Mucosa of rectum (tissue), 2 donors: ENCODE data around the gene CRMP1.

ENCODE experiments used
- H3K27ac ChIP-seq, 2 donors: one replicate each; pipeline ENCODE4 v1.7.0; 2013; ENCODE audit warnings: inconsistent platforms in 2 of 2, low read depth in 2 of 2, low read length in 2 of 2
- H3K27me3 ChIP-seq, 2 donors: one replicate each; pipeline ENCODE4 v1.7.0; 2013; ENCODE audit warnings: low read length in 2 of 2; ENCODE audit not compliant: control insufficient read depth in 2 of 2, insufficient read depth in 2 of 2
- H3K36me3 ChIP-seq, 2 donors: one replicate each; pipeline ENCODE4 v1.7.0; 2013; ENCODE audit warnings: low read length in 2 of 2; ENCODE audit not compliant: control insufficient read depth in 2 of 2, insufficient read depth in 2 of 2
- H3K4me1 ChIP-seq, 2 donors: one replicate each; pipeline ENCODE4 v1.7.0; 2013; ENCODE audit warnings: low read length in 2 of 2, mild to moderate bottlenecking in 1 of 2; ENCODE audit not compliant: control insufficient read depth in 2 of 2, insufficient read depth in 2 of 2
- H3K4me3 ChIP-seq, 2 donors: one replicate each; pipeline ENCODE4 v1.7.0; 2013; ENCODE audit warnings: low read length in 2 of 2
- H3K9ac ChIP-seq, 2 donors: one replicate each; pipeline ENCODE4 v1.7.0; 2013; ENCODE audit warnings: low read length in 2 of 2, low read depth in 1 of 2, mild to moderate bottlenecking in 1 of 2
- H3K9me3 ChIP-seq, 2 donors: one replicate each; pipeline ENCODE4 v1.7.0; 2013; ENCODE audit warnings: low read length in 2 of 2; ENCODE audit not compliant: control insufficient read depth in 2 of 2
- donor health status: healthy.
- donor health status: Normal muscosa, but diverticular disease.

CRMP1 gene

DNA sequence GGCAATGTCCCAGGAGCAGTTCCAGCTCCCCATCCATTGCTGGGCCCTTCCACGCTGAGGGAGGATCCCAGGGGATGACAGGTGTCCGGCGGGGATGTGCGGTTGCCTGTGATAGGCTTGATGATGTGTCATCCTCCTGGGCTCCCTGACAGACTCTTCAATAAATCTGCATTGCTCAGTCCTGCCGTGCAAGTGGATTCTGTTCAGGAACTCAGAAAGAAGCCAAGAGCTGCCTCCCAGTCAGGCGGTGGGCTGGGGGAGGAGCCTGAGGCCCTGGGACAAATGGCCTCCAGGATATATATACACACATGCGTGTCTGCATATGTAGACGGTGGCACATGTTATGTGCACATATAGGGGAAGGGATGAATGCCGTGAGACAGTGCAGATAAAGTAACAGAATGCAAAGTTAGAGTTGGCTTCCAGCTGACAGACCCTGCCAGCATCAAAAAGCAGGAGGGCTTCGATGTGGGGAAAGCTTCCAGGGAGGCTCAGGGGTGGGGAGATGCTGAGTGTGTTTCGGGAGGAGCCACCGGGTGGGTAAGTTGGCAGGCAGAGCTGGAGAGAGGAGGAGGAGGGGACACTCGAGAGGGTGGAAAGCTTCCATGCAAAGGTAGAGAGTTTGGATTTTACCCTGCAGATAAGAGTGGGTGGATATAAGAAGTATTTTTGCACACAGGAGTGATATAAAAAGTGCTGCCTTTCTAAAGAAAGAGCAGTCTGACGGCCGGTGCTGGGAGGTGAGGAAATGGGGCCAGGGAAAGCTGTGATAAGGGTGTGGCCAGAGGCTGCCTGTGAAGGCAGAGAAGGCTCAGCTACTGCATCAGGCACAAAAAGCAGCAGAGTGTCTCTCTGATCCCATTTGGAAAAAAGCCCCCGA lies 28.5 kb upstream of the CRMP1 start:
- H3K36me3 ChIP-seq, result no peaks in the 10 kb centered on the region
- H3K9me3 ChIP-seq, result no peaks in the 10 kb centered on the region
- H3K4me1 ChIP-seq, result no peaks in the 10 kb centered on the region
- H3K27ac ChIP-seq, result no peak overlapping the region
- no peaks in the 10 kb centered on the region for H3K27me3 ChIP-seq
- no peak overlapping the region for H3K4me3 ChIP-seq
- H3K9ac ChIP-seq, result no peak overlapping the region

DNA sequence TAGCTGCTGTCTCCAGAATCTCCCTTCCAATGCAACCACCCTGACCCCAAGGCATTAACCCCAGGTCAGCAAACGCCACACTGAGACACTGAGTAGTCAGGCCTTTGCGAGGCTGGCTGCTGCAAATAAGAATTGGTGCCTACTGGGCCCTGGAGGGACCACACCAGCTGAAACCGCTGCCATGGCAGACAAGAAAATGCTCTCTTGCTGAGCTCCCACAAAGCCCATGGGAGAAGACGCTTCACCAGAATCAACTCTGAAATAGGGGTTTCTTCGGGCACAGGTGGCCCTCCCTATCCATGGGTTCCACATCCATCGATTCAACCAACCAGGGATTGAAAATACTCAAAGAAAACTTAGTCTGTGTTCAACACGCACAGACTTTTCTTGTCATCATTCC lies 26.7 kb upstream of the CRMP1 start:
- no peaks in the 10 kb centered on the region for H3K36me3 ChIP-seq
- no peak overlapping the region for H3K27ac ChIP-seq
- no peaks in the 10 kb centered on the region for H3K9me3 ChIP-seq
- H3K9ac ChIP-seq, result no peak overlapping the region
- no peaks in the 10 kb centered on the region for H3K4me1 ChIP-seq
- no peaks in the 10 kb centered on the region for H3K27me3 ChIP-seq
- H3K4me3 ChIP-seq, result no peak overlapping the region

DNA sequence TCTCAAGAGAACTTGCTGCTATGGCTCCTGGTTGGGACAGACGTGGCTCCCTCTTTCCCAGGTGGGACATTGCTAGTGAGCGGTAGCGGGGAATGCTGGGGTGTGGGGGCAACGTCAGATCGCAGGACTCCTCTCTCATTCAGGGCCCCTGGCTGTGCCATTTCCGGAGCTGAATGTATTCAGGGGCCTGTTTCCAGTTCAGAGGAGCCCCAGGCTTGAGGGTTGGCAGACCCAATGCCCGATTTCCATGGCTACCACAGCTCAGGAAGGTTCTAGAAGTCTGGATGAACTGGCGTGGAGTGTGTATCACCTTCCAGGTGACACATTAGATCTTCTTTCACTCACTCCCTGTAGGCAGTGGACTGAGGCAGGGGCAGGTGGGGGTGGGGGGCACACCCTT lies 26.2 kb upstream of the CRMP1 start:
- Histone ChIP-seq H3K4me3 (no peak overlapping the region), H3K27me3 (no peaks in the 10 kb centered on the region), H3K27ac (no peak overlapping the region), H3K36me3 (no peaks in the 10 kb centered on the region), H3K9me3 (no peaks in the 10 kb centered on the region), H3K9ac (no peak overlapping the region), H3K4me1 (no peaks in the 10 kb centered on the region)

DNA sequence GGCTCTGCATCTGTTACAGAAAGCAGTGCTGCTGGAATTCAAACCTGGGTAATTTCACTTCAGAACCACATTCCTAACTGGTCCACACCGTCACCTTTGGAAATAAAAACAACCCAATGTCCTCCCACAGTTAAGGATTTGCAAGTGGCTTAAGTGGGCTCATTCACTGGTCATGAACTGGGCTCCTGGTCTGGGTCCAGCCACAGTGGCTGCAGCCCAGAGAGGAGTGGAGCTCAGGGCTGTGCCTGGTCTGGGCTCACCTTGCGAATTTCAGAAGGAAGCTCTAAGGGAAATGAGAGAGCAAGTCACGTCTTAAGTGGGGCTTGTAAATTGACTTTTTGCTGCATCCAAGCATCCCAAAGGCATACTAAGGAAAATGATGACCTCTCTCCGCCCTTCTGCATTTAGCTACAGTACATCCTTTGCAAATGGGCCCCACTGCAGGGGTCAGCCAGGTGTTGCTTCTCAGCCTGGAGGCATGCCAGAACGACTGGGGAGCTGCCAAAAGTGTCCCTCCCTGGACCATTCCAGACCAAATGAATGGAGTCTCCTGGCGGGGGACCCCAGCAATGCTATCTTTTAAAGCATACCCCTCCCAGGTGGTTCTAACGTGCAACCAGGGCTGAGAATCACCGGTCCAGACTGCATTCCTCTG lies 25.6 kb upstream of the CRMP1 start:
- no peaks in the 10 kb centered on the region for H3K4me1 ChIP-seq
- no peak overlapping the region for H3K9ac ChIP-seq
- H3K27ac ChIP-seq, result no peak overlapping the region
- H3K36me3 ChIP-seq, result no peaks in the 10 kb centered on the region
- H3K9me3 ChIP-seq, result no peaks in the 10 kb centered on the region
- H3K4me3 ChIP-seq, result no peak overlapping the region
- H3K27me3 ChIP-seq, result no peaks in the 10 kb centered on the region

DNA sequence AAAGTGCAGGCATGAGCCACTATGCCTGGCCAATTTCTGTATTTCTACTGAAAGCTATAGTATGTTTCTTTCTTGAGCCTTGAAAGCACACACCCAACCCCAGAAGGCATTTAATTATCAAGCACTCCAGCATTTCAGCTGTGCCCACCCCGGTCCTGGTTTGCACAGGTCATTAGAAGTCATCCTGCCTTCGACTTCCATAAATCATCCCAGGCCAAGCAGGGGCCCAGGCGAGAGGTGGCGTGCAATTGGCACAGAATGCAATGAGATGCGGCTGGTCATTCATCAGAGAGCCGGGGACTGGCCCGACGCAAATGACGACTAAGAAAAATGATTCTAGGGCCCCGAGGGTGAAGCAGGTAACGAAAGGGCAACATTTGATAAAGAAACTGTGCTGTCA lies 24.8 kb upstream of the CRMP1 start:
- no peaks in the 10 kb centered on the region for H3K4me1 ChIP-seq

DNA sequence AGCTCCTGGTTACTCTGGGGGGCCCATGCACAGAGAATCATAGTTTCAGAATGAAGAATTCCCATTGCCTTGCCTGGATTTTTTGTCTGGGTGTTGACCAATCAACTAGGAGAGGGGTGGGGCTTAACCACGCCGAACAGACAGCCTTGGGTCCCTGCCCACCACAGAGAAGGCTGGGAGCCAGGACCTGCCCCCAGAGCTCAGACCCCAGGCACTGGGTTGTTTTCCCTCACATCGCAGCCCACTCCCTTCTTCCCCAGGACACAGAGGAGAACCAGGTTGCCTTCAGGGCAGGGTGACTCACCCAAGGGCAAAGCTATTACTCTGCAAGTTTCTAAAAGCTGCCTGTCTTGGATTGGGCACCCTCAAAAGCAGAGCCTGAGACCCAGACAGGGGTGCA lies 23.3 kb upstream of the CRMP1 start:
- H3K4me1 ChIP-seq, result no peaks in the 10 kb centered on the region
- H3K27me3 ChIP-seq, result no peaks in the 10 kb centered on the region
- no peak overlapping the region for H3K27ac ChIP-seq
- no peak overlapping the region for H3K9ac ChIP-seq
- no peaks in the 10 kb centered on the region for H3K36me3 ChIP-seq
- no peak overlapping the region for H3K4me3 ChIP-seq
- no peaks in the 10 kb centered on the region for H3K9me3 ChIP-seq

More for the DNA sequence above, 24.8 kb upstream of the CRMP1 start:
- no peaks in the 10 kb centered on the region for H3K9me3 ChIP-seq
- no peaks in the 10 kb centered on the region for H3K36me3 ChIP-seq
- no peak overlapping the region for H3K27ac ChIP-seq
- H3K27me3 ChIP-seq, result no peaks in the 10 kb centered on the region
- no peak overlapping the region for H3K9ac ChIP-seq
- no peak overlapping the region for H3K4me3 ChIP-seq

DNA sequence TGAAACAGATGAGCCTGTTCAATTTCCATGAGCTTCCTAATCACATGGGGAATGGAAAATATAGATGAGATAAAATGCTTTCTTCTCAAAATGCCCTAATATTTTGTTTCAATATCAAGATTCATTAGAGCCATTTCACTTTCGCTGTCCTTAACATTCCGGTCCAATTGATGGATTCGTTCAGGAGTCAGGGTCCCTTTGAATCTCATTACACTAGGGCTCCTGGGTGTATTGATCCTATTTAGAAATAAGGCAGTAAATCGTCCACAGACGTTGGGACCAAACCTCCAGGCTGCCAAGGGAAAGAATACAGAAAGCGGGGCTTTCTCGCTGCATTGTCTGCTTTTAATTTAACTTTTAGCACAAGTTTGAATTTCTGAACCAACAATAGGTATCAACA lies 20.6 kb upstream of the CRMP1 start:
- no peaks in the 10 kb centered on the region for H3K27me3 ChIP-seq
- H3K4me1 ChIP-seq, result no peaks in the 10 kb centered on the region
- no peaks in the 10 kb centered on the region for H3K36me3 ChIP-seq
- H3K9me3 ChIP-seq, result no peaks in the 10 kb centered on the region
- no peak overlapping the region for H3K27ac ChIP-seq
- H3K4me3 ChIP-seq, result no peak overlapping the region
- H3K9ac ChIP-seq, result no peak overlapping the region

DNA sequence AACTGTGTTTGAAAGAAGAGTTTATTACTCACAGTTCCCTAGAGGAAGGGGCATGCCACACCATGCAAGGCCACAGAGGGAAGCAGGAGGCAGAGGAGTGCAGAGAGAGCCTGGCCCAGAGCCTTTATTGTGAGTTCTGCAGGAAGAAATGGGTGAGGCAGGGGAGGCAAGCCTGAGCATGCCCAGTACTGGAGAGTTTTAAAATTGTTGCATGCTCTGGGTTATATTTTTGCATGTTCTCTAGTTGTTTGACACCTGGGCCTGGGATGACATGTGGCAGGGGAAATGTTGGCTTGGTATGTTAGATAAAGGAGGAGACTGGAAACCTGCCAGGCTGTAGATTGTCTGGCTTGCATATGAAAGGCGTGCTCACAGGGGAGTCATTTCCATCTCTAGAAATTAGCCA lies 19.7 kb upstream of the CRMP1 start:
- no peaks in the 10 kb centered on the region for H3K36me3 ChIP-seq
- H3K9ac ChIP-seq, result no peak overlapping the region
- H3K27me3 ChIP-seq, result no peaks in the 10 kb centered on the region
- H3K9me3 ChIP-seq, result no peaks in the 10 kb centered on the region
- no peaks in the 10 kb centered on the region for H3K4me1 ChIP-seq
- no peak overlapping the region for H3K4me3 ChIP-seq
- H3K27ac ChIP-seq, result no peak overlapping the region

DNA sequence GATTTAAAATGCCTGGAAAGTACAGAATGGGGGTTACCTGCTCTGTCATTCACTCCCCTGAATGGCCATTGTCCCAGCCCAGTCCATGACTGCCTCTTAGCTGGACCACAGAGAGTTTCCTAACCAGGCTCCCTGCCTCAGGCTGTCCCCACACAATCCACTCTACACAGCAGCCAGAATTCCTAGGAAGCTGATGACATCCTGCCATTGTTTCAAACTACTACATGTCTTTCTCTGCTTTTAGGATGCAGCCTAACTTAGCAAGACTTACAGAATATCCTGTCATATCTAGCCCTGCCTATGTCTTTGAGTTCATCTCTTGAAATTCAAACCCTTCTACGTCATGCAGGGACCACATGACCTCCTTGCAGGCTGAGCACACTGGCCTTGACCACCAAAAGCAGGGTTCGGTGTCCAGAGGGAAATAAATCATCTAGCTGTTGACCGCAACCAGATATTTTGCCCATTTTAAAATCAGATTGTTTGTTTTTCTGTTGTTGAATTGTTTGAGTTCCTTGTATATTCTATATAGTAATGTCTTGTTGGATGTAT lies 16.1 kb upstream of the CRMP1 start:
- Histone ChIP-seq H3K4me1 (no peaks in the 10 kb centered on the region), H3K27ac (no peak overlapping the region), H3K9me3 (no peaks in the 10 kb centered on the region), H3K27me3 (peaks cover 0 to 4% of the 10 kb centered on the region in 2 donors), H3K36me3 (no peaks in the 10 kb centered on the region), H3K4me3 (no peak overlapping the region), H3K9ac (no peak overlapping the region)

DNA sequence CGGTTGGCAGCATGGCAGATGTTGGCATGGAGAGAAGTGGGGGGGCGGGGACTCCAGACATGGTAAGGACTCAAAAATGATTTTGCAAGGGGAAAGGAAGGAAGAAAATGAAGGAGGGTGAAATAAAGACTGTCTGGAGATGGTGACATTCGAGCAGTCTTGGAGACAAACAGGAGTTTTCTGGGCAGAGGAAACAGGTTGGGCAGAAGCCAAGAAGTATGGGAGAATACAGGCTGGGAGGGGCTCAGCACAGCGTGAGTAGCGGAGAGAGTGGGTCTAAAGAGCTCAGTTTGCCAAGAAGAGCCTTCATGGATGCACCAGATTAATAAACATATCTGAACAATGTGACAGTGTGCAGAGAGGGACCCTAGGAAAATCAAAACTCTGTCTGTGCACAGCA lies 13.3 kb upstream of the CRMP1 start:
- Histone ChIP-seq H3K9me3 (no peaks in the 10 kb centered on the region), H3K4me1 (no peaks in the 10 kb centered on the region), H3K9ac (no peak overlapping the region), H3K27ac (no peak overlapping the region), H3K4me3 (no peak overlapping the region), H3K36me3 (no peaks in the 10 kb centered on the region), H3K27me3 (peaks cover 0 to 4% of the 10 kb centered on the region in 2 donors)
